ENCODE measurements around the gene ERBIN.

- no peak for TF ChIP-seq POLR2A (IDR thresholded peaks at IDR 0.05)
- TF ChIP-seq, protein P1, sequence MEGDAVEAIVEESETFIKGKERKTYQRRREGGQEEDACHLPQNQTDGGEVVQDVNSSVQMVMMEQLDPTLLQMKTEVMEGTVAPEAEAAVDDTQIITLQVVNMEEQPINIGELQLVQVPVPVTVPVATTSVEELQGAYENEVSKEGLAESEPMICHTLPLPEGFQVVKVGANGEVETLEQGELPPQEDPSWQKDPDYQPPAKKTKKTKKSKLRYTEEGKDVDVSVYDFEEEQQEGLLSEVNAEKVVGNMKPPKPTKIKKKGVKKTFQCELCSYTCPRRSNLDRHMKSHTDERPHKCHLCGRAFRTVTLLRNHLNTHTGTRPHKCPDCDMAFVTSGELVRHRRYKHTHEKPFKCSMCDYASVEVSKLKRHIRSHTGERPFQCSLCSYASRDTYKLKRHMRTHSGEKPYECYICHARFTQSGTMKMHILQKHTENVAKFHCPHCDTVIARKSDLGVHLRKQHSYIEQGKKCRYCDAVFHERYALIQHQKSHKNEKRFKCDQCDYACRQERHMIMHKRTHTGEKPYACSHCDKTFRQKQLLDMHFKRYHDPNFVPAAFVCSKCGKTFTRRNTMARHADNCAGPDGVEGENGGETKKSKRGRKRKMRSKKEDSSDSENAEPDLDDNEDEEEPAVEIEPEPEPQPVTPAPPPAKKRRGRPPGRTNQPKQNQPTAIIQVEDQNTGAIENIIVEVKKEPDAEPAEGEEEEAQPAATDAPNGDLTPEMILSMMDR (IDR thresholded peaks at IDR 0.05): no peak
These were observed 17.4 kb downstream of the ERBIN start for GRCh38 chr5:65943771-65944170.
